GM23248 (cell line): ENCODE measurements around the gene PRPF38B.

Experiments used
- EZH2 ChIP-seq: fragments of 200-600 bp; sonication (generic); IDR thresholded peaks from 2 replicates; pipeline ENCODE4 v1.6.1; 2018; ENCODE audit warnings: antibody characterized with exemption, mild to moderate bottlenecking; ENCODE audit not compliant: insufficient read depth, poor library complexity, severe bottlenecking
- EZH2phosphoT487 ChIP-seq: fragments of 200-600 bp; sonication (generic); IDR thresholded peaks from 2 replicates; pipeline ENCODE4 v1.6.1; 2018; ENCODE audit warnings: antibody characterized with exemption, moderate library complexity, mild to moderate bottlenecking, low read depth; ENCODE audit not compliant: insufficient read depth

DNA sequence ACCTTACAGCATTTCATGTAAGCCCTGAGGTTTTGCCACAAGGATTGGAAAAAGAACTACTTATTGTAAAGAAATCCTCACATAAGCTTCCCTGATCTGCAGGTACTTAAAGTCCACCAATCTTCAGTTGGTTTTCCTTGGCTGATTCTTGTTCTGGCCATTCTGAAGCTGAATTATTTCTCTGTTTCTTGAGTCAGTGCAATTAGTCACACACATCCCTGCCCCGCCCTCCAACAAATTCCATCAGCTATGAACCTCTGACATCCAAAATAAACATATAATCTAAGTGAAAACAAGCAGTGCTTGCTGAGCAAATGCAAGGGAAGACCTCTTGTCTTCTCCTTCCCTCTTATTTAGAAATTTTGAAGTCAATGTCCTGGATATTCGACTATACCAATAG, 12.4 kb downstream of the PRPF38B start:
- TF ChIP-seq EZH2 (no peak), EZH2phosphoT487 (no peak)
